Body of pancreas (tissue), 4 donors: ENCODE measurements around the gene ZNF672.

Source experiments
- CTCF ChIP-seq, 7 experiments: fragments of 450-650 bp in 4 of 7; fragments of 200-600 bp in 3 of 7; sonication (generic) in 3 of 7; IDR thresholded peaks; one replicate each; pipeline ENCODE4 v1.5.1; 2016 to 2019; ENCODE audit warnings: antibody characterized with exemption in 7 of 7
- POLR2A ChIP-seq, 3 donors: fragments of 450-650 bp; IDR thresholded peaks; one replicate each; pipeline ENCODE4 v1.6.1; 2016; ENCODE audit warnings: antibody characterized with exemption in 3 of 3, mild to moderate bottlenecking in 2 of 3

DNA sequence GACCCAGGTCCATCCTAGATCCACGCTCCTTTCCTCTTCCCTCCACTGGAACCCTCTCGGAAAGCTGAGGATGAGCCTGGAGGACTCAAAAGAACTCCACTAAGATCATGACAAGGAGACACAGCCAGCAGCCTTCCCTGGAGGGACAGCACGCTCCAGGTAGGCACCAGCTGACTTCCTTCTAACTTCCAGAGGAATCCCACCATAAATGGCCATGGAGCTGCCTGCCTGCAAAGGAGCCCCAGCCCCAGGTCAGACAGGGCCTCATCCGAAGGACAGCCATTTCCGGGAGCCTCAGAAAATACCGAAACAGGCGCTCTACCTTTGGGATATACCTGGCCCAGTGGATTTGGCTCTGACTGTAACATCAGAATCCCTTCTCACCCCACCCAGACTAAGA lies 16.4 kb upstream of the ZNF672 start:
- TF ChIP-seq POLR2A (IDR thresholded peaks at IDR 0.05), result no peak
- no peak for TF ChIP-seq CTCF (IDR thresholded peaks at IDR 0.05)
